NCI-H526 (cell line): Measurements from ENCODE around the gene CGREF1.

Experiments
- DNase-seq, 2 experiments: peaks; one replicate each; lab custom pipeline; 2025; lab: John Stamatoyannopoulos, UW

CGREF1 gene

DNA sequence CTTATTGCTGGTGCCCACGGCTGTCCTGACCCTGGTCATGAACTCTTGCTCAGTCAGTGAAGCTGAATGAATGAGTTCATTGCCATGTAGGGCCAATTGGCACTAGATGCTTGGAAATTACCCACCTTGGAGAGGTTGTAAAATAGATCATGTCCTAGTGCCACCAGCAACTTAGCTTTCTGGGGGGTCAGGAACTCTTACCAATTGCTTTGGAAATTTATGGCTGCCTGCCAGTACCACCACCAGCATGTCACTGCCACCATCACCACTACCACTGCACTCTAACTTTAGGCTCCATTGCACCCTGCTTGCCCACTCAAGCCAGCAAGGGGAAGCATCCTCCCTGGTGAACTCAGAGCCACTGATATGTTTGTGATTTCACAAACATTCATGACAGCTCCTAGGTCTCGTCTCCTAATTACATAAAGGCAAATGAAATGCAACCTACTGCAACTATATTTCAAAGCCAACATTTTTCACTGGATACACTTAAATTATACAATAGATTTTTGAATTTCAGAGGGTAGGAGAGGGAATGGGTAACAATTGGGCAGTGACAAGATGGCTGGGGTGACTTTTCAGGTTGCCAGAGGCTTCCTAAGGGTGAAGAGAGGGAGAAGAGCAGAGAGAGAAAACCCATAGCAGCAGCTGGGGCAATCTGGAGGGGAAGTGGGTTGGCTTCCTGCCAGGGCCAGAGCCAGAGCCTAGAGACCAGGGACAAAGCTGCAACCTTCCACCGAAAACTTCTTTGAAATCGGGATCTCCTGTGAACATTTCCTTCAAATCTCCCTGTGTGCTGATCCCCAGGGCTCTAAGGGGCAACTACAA lies 44.0 kb downstream of the CGREF1 start:
- no peak for DNase-seq

DNA sequence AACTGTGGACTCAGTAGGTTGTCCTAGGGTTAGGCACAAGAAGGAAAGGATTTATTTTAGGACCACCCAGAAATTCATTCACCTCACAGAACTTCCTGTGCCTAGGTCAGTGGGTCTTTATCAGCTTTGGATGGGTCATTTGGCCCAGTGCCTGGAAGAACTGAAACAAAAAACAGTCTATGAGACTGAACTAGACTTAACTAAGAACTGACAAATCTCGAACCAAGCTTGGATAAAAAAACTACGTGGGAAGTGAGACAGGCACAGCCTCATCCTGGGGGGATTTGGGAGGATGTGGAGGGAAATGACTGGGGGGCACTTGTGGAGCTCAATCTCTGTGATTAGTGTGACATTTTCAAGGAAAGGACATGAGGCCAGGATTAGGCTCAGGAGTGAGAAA lies 45.1 kb downstream of the CGREF1 start:
- no peak for DNase-seq

DNA sequence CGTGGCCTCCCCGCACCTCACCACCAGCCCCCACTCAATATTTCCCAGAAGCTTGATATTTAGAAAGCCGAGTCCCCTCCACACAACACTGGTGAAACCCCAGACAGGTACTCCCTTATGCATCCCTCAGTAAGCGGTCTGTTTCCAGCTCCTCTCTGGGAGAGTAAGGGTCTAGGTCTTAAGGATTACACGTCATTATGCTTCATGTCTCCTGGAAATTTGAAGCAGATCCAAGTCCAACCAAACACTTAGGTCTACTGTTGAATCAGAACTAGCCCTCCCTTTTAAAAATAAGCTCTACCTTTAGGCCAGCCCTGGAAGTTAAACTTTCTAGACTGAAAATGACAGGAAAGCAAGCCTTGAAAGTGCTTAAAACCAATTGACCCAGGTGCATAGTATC lies 46.0 kb downstream of the CGREF1 start:
- DNase-seq = no peak

DNA sequence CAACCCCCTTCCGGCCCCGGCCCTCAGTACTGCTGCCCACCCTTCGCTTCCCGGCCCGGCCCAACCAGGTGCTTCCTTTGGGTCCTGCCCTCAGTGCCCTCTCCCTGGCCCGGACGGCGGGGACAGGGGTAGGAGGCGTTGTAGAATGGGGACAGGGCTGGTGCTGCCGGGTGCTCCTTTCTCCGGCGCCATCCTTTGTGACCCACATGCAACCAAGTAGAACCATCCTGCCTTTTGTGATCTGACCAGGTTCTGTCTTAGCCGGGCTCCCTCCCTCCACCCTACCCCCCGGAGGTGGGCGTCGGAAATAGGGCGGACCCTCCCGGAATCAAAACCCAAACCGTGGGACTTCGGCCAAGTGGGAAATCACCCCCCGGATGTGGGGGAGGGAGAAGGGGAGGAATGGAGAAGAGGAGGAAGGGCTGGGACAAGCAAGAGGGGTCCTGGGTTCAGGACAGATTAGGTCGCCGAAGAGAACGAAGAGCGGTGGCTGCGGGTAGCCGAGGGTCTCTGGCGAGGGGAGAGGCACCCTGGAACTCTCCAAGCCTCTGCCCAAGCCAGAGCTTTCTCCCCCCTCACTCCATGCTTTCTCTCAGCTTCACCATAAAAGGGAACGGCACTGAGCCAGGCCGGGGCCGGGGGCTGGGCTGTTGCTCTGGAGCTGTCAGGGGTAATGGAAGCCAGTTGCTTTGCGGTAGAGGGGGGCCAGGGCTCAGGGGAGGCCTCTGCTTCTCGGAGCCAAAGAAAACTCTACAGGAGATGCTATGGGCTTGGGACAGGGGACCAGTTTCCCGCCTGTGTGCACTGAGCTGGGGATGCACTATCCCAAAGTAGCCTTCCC lies 46.7 kb downstream of the CGREF1 start:
- no peak for DNase-seq

DNA sequence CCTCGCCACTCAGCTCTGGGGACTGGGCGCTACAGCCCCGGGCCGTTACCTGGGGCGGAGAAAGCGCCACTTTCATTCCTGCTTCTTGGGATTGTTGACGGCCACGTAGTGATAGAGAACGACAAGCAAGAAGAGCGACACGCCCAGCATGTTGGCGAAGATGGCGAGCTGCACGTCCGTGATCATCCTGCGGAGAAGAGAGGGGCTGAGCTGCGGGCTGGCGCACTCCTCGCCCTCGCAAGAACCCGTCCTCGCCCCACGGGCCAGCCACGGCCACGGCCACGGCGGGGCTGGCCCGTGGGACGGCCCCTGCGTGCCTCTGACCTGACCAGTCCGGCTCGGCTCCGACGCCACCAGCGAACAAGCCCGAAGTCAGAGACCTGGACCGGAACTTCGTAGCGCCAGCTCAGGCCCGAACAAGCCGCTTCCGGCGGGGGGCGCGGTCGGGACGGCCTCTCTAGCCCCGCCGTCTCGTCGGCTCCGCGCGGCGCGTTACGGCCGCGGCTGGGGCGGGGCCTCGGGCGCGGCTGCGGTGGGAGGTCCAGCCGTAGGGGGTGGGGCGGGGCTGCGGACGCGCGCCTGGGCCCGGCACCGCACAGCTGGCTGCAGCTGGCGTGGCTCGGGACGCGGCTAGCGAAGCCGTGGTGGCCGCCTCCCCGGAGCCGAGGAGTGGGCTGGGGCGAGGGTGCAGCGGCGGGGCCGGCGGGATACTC lies 47.5 kb downstream of the CGREF1 start, which contains the start of gene OST4:
Gene OST4, minus strand, starts transcription at position 378 of the 713 bp plus-strand sequence.
- peak; percentile 70 to 96 for DNase-seq

DNA sequence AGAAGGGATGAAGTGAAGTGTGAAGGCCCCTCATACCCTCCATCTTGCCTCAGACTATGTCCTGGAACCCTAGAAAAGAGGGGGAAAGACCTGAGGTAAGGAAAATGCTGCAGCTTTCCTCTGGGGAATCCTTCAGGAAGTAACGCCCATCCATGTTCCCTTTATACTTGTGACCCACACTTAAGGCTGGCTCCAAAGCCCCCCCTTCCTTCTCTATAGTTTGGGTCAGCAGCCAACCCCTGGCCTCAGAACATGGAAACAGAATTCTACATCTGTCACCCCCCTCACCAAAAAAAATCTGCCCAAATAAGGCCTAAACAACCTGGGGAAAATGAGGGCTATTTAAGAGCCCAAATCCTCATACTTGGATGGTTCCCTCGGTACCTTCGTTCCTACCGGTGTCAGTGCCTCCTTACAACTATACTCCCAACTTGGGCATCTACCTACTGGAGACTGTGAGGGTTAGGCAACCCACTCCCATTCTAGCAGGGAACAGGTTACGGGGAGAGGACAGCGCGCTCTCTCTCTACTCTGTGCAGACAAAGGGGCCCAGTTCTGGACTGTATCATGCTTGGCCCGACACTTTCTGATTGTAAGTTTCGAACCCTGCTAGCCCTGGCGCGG lies 48.2 kb downstream of the CGREF1 start:
- DNase-seq = no peak

DNA sequence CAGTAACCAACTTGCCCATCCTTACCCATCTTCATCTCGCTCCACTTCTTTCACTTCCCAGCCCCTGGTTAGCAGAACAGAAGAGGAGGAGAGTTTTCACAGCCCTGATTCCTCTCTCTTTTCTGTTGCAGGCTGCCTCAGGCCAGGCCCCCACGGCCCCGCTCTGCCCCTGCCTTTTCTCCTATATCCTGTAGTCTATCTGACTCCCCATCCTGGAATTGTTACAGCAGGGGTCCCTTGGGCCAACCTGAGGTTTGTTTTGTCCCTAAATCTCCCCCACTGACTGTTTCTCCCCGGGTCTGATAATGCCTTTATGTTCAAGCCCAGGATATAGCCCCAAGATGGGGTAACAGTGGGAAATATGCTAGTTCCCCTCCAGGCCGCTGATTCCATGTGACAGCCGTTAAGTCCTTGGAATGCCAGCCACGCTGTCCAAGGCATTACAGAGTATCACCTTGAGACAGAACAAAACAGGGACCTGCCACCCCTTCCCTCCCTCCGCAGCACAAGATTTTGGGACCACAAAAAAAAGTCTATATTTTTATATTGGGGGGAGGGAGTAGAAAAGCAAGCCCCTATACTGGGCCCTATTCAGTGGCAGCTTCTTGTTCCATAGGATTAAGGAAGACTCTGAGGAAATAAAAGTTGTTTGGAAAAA lies 48.8 kb downstream of the CGREF1 start:
- no peak for DNase-seq

DNA sequence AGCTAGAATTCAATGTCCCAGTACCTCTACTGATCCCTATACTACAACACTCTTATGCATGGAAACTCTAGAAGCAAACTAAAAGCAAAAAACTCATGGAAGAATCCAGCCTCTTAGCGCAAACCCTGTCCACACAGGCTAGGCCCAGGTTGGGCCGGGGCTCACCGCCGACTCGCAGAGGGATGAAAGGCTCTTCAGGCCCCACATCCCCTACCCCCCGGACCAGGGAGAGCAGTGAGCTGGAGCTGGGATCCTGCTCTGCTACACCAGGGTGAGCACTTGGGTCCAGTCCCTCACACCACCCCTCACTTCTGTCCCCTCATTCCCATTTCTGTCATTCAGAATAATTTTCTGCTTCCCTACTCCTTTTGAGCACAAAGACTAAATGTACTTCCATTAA lies 49.5 kb downstream of the CGREF1 start:
- no peak for DNase-seq

DNA sequence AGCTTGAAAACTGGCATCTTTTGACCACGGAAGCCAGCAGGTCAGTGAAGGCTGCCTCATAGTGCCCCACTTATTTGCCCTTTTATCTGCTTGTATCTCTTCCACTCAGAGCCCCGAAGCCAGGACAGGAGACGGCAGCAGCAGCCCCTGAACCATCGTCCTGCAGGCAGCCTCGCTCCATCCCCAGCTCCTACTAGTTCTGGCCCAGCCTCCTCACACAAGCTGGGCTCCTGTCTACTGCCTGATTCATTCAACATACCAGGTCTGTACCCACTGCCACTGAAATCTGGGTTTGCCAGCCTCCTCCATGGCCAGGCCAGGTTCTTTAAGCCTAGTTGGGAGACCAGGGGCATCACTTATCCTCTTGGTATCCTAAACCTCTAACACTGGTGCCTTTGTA lies 51.5 kb downstream of the CGREF1 start:
- DNase-seq = no peak

DNA sequence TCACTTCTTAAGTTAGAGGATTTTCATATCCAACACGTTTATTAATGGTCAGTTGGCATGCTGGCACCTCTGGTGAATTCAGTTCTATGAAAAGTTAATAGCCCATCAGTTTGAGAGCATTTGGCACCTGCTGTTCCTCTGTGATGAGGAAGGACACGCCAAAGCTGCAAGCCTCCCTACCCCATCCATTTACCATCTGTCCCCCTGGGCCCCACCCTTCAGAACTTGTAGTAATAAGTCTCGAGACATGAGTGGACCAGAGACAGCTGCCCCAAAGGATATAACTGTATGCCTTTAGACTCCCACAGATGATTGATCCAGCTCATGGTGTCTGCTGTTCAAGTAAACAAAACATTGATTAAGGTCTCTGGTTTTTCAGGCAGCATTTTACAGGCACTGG lies 53.8 kb downstream of the CGREF1 start:
- no peak for DNase-seq

DNA sequence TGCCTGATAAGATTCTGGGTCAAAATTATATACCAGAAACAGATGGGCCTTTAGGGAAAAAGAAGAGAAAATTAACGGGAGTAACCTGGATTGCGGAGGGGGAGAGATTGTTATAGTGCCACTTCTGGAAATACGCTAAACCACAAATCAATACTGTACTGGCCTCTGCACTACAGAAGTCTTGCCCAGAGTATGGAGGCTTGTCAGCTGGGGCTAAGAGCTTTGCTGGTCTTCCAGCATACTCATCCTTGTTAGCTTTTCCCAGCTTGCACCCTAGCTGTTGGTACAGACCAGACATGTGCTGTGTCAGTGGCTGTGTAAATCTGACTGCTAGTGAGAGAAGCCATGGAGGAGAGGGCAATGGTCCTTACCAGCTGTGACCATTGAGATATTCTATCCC lies 58.6 kb downstream of the CGREF1 start:
- DNase-seq = no peak

DNA sequence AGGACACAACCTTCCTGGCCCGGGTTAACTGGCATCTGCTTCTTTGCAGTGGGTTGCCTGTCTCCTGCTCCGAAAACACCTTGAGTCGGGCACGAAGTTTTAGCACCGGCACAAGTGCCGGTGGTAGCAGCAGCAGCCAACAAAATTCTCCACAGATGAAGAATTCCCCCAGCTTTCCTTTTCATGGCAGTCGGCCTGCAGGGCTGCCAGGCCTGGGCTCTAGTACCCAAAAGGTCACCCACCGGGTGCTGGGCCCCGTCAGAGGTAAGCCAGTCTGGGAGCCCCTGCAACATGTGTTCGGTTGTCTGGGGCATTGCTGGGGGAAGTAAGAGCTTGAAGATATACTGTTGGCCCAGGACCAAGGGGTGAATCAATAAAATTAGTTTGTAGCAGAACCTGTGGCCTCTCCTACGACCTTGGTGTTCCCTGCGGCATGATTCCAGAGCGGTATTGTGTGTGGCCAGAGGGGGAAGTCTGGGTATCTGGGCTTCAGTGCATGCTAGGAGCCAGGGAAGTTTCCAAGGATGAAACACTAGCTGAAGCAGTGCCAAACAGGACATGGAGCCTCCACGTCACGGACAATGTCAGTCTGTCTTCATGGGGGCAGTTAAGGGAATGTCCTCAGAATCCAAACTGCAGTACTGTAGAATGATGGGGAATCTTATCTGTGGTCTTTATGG lies 59.6 kb downstream of the CGREF1 start:
- DNase-seq = no peak

DNA sequence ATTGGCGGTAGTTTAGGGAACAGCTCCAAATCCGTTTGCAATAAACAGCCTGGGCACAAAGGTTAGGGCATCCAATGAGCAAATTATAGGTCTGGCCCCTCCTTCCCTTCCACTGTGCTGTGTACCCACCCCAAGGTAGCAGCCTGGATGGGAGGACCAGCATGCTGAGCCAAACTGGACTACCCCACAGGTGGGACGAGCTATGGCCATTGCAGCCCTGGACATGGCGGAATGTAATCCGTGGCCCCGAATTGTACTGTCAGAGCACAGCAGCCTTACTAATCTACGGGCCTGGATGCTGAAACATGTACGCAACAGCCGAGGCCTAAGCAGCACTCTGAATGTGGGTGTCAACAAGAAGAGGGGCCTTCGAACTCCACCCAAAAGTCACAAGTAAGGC lies 60.7 kb downstream of the CGREF1 start:
- DNase-seq = no peak

DNA sequence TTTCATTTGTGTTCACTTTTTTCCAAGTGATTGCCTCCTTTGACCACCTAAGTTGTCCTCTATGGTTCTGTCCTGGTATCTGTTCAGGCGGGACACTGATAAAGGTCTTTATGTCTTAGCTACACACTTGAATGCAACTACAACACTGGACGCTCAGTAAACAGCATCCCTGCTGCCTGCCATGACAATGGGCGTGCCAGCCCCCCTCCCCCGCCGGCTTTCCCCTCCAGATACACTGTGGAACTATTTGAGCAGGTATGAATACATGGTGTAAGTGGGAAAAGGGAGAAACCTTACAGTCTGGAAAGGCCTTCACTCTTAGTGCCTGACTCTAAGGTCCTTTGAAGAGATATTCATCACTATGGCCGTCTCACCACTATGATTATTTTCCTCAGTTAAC lies 61.7 kb downstream of the CGREF1 start:
- no peak for DNase-seq

DNA sequence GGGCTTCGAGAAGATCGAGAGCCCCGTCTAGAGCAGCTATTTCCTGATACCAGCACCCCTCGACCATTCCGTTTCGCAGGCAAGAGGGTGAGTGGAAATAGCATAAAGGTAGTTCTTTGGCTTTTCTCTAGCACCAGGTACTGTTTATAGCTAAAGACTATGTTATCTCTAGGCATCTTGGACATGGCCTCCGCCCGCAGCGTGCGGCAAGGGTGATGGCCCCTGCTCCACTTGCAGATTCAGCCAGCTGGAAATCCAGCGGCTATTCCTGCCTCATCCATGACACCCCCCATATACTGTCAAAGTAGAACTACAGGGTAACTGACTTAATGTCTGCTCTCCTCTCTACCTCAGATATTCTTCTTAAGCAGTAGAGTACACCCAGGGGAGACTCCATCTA lies 64.2 kb downstream of the CGREF1 start:
- no peak for DNase-seq

DNA sequence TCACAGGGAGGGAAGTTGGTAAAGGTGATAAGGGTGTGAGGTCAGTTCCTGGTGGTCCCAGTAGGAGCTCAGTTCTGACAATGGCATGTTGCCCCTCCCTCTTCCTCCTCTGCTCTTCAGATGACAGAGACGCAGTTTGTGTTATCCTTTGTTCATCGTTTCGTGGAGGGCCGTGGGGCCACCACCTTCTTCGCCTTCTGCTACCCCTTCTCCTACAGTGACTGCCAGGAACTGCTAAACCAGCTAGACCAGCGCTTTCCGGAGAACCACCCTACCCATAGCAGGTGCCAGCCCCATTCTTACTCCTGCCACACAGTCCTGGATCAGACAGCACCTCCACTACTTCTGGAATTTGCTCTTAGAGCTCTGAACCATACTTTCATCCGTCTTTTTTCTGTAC lies 65.2 kb downstream of the CGREF1 start:
- no peak for DNase-seq

DNA sequence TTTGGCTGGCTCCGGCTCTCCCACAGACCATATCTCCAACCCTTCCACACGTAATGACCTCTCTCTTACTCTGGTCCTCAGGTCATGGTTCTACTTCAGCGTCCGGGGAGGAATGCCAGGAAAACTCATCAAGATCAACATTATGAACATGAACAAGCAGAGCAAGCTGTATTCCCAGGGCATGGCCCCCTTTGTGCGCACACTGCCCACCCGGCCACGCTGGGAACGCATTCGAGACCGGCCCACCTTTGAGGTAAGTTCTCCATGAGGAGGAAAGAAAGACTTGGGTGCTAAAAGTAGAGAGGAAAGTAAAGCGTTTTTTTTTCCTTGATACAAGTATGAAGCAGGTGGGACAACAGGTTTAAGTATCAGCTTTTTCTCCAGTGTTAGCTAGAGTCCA lies 65.6 kb downstream of the CGREF1 start:
- no peak for DNase-seq

DNA sequence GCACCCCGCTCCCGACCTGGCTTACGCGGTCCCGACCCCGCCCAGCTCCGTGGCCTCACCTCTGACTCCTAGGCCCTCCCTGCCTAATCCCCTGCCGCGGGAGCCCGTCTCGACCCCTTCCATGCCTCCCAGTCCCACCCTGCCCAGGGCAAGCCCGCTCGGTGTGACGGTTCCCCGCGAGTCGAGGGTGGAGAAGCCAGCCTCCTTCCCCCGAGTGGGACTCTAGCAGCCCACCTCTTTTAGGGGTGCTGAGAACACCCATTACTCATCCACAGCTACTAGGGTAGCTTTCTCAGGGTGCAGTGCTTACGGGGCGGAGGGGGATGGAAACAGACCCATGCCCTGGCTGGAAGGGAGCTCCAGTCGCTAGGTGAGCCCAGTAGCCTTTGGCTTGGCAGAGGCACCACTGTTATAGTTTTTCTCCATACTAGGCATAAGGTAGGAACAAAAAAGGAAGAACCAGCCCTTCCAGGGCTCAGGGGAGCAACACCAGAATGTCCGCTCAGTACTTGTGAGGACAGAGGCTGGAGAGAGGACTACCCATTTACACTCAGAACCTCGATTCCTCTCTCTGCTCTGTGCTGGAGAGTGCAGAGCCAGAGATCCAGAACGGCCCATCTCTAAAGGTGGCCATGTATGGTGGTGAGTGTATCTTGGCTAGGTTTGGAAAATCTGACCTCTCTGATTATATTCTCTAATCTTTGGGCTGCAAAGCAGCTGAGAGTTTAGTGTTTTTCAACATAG lies 66.9 kb downstream of the CGREF1 start:
- no peak for DNase-seq

DNA sequence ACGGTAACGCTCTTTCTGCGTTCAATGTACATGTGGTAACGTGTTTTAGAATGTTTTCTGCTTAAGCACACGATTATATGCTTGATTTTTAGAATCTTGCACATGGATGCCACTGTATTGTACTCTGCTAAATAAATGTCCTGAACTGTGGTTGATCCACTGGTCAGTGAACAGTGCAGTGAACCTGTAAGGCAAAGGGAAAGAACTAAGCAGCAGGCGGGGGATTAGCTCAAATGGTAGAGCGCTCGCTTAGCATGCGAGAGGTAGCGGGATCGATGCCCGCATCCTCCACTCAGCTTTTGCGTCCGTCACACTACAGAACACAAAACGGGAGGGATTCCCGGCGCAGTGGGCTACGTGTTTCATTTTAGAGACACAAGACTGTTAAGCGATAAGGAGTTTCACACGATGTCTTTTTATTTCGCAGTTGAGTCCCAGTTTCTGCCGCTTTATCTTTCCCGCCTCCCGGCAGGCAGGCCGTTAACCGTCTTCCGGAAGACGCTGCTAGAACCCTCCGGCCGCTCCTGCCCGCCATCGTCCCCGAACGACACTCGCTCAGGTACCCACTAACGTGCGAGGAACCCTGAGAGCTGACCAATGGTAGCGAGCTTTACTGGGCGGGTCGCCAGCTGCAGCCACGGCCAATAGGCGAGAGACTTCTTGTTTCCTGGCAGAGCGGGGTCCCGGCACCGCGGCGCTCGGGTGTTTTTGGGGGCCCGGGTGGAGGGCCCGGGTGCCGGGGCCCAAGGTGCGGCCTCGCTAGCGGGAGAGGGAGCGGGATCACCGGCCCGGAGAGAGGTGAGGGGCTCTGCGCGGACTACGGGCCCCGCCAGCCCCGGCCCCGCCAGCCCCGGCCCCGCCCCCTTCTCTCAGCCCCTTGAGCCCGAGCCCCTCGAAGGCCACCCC lies 67.7 kb downstream of the CGREF1 start, which contains the start of gene AGBL5:
Gene AGBL5, plus strand, starts transcription at position 673 of the 906 bp plus-strand sequence. CDS start 1,291 bp downstream, outside the sequence.
- DNase-seq = peak; percentile 89 to 94
